ENCODE results near the gene ATG5.

ATG5 gene

DNA sequence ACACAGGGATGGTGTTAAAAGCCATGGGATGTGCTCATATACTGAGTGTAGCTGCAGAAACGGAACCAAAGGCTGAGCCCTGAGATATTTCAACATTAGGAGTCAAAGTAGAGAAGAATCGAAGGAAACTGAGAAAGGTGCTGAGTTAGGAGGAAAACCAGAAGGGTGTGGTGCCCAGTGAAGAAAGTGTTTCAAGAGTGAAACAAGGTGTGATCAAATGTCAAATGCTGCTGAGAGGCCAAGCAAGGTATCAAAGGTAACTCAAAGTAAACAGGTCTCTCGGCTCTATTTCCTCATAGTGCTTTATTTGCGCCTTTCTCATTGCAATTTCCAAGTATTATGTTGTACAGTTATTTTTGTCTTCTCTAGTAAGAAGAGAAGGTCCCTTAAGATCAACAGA, 145.4 kb downstream of the ATG5 start:
- no peak for DNase-seq (ENCODE audit: low read depth)

DNA sequence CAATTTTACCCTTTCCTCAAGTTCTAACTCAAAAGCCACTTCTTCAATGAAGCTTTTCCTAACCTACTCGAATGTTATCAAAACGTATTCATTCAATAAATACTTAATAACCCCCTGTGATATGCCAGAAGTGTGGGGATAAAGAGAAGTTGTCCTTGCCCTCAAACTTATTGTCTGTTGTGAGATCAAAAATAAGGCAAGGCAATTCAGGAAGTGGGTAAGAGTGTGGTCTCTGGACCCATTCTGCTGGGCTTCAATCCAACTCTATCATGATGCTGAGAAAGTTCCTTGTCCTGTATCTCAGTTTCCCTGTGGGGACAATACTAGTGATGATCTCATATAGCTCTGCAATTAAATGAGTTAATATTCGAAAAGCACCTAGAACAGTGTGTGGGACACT, 146.7 kb downstream of the ATG5 start:
- DNase-seq (ENCODE audit: low read depth) = no peak

DNA sequence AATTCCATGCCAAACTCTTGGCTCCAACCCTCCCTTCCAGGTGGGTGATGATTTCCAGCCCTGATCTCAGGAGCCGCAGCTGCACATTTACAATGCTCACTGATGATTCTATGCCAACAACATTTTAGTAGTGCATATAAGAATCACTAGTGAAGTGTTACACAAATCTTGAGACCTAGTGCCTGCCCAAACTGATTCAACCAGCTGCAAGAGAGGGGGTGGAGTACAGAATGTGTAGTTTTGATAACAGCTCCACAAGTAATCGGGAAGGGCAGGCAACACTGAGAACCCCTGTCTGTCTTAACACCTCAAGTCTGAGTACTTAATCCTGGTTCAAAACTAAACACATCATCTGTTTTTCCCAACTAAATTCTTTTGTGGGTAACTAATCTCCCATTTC, 147.8 kb downstream of the ATG5 start:
- DNase-seq (ENCODE audit: low read depth) = no peak

DNA sequence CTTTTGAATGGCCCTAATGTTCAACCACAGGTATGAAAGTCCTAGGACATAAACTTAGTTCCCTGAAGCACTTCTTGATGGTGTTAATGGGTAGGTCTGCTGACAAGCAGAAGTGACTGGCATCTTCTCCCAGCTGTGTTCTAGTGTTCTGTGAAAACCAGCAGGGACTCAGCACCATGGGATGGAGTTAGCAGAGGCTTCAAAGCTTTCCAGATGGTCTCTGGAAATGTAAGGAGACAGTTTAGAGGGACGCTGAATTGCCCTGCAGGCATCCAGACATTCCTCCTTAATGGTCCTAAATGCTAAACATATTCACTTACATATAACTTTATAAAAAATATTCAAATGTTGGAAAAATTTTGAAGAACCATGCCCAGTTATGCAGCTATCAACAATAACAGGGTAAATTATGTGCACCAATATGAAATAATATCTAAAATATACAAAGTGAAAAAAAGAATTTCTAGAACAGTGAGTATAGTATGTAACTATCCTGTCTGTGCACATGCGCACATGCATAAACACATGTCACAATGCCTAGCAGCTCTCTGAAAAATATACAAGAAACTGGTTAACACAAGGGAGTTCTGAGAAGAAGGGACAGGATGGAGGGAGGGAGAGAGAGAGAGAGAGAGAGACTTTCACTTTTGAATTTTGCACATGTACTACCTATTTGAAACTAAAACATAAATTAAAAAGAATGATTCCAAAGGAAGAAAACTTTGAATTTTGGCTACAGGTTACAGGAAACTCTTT, 152.3 kb downstream of the ATG5 start:
- no peak for DNase-seq (ENCODE audit: low read depth)

DNA sequence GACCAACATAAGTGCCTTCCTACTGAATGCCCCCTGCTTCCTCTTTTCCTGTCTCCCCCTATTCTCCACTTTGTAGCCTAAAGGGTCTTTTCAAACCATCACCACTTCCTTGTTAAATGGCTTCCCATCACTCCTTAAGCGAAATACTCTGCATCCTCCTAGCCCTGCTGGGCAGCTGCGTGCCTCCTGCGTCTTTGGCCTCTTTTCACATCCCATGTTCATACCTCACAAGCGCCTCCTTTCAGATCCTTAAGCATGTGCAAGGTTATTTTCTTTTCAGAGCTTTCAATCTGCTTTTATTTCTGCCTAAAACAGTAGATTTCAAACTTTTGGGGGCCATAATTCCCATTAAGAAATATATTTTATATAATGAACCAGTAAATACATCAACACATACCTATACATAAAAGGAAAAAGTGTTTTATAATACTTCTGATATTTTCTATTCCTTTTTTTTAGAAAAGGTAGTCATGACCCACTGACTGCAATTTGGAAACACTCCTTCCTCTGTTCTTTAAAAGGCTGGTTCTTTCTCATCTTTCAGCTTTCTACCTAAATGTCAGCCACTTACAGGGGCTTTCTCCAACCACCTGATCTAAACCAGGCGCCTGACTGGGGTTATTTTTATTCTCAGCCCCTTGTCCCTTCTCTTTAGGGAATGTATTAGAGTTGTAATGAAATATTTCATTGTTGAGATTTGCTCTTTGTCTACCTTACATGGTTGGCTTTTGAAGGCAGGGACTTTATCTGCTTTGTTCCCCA, 155.3 kb downstream of the ATG5 start:
- DNase-seq (ENCODE audit: low read depth) = no peak

DNA sequence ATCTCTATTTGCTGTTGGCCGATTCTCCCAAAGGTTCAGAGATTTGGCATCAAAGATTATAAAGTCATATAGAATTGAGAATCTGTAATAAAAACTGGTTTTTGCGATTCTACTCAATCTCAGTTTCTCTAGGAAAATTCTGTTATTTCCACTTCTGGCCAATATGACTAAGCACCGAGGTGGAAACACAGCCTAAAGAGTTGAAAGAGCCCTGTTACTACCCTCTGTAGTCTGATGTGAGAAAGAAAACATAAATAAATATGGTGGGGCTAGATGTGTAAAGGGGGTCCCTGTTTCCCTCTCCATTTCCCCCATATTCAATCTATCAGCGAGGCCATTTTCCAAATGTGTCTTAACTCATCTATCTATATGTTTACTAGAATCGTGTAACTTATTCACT, 156.0 kb downstream of the ATG5 start:
- DNase-seq (ENCODE audit: low read depth) = no peak

DNA sequence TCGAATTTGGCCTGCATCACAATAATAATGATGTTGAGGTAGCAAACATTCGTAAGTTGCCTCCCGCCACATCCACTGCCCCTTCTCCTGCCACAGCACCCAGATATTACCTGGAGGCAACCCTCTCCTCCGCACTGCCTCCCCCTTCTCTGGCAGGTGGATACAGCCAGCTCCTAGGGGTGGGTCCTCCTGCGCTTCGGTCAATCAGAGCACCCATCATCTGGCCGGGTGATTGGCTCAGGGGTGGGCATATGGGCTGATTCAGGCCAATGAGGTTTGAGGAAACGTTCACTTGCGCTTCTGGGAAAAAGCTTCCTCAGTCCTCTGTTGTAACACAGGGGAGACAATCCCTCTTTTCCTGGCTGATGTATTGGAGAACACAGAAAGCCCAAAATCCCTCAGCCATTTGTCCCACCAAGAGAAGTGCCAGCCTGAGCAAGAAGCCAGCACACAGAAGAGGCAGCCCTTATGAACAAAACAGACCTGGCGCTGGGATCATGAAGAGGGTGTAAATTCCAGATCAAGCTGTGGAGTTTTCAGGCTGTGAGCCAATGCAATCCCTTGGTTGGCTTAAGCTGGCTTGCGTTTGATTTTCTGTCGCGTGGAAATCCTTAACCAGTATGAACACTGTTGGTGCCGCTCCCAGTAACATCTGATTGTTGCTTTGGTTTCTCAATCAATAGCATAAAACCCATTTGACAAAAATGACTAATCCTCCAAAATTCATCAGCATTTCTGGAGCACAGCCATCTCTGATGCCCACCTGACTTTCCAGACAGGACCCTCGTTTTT, 157.3 kb downstream of the ATG5 start:
- DNase-seq (ENCODE audit: low read depth) = no peak

DNA sequence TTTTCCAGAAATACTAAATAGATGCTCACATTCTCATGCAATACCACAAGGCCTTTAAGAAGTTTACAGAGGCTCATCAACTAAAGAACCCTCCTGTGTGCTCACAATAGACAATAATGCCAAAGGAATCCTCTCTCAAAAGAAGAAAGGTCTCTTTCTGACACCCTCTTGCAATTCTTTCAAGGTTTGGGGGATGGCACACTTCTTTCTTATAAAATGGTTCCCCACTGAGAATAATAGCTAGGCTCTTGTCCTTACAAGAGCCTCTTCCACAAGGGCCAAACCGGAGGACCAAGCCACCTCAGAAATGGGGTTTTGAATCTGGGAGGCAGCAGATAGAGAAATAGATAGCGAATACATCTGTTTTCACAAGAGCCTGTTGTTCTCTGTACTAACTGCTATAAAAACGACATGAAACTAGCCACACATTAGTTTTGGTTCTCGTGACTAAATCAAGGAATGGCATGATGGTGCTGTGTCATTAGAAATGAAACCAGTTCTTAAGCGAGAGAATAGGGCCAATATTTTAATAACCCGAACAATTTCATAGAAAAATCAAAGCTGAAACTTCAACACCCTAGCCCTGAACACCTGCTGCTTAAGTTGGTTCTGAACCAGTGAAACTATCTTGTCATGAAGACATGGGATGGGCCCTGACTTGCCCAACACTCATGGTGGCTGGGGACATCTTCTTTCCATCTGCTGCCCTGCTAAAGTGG, 158.3 kb downstream of the ATG5 start:
- DNase-seq (ENCODE audit: low read depth) = no peak

DNA sequence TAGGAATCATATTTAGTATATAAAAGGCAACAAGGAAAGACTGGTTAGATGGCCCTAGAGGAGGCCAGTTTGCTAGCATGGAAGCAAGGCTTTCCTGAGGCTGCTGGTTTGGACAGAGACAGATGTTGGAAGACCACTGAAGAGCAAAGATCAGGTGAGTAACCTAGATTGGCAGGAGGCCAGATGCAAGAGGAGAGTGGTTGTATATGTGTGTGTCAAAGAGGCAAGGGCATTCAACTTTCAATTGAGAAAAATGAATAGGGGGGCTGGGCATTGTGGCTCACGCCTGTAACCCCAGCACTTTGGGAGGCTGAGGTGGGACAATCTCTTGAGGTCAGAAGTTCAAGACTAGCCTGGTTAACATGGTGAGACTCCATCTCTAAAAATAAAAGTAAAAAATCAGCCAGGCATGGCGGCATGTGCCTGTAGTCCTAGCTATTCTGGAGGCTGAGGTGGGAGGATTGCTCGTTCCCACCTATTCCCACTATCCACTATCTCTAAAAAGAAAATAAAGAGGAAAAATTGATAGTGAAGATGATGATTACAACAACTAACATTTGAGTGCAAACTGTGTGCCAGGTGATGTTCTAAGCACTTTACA, 159.6 kb downstream of the ATG5 start:
- DNase-seq (ENCODE audit: low read depth) = no peak

DNA sequence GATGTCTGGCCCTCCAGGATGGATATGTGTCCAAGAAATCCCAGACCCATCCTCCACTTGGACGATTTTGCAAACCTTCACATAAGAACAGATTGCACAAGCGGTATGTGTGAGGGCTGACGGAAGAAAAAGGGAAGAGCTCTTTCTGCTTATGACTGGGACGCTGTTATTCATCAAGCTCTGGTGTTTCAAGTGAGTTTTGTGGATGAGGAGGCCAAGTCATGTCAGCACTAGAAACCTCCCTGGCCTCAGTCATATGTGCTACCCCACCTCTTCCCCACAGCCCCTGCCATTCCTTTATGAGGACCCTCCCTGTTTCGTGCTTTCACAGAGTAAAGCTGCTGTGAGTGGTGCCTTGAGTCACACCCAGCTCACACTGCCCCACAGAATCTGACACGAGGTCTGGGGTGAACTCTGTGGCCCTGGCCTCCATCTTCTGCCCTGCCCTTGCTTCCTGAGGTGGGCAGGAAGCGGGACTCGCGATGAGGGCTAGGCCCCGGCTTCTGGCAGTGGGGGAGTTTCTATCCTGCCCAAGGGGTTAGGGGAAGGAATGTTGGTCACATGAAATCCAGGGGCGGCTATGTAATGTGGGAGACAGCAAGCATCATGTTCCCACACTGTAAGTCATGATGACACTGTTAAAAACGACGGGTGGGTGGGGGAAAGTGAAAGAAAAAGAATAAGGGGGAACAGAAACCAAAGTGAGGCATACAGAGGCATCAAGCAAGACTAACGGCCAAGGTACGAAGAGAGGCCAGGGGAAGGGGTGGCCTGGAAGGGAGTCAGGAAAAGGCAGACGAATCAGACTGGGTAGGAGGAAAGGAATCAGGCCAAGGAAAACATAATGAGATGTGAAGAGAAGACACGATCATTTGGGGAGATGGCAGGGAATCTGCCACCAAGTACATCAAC, 161.3 kb downstream of the ATG5 start:
- peak; percentile 81 for DNase-seq (ENCODE audit: low read depth)

DNA sequence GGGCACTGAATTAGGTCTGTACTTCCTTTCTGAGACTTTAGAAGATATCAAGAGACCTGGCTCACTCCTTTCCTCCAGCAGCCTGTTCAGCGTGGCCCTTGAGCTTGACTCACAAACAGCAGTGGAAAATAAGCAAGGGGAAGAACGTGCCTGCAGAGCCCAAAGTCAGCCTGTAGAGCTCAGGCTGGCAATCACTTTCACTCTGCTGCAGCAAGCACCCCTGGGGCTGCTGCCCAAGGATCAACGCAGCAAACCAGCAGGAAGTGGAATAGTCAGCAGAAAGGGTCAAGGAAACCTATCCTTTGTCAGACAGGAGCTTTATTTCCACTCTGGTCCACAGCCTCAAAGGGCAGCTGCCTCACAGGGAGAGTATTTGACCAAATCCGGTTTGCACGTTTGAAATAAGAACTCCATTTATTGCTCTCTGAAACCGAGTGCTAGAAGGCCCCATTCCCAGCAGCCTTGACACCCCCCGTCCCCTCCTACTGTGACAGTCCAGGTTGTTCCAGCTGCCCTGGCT, 162.1 kb downstream of the ATG5 start:
- DNase-seq (ENCODE audit: low read depth) = peak; percentile 47

DNA sequence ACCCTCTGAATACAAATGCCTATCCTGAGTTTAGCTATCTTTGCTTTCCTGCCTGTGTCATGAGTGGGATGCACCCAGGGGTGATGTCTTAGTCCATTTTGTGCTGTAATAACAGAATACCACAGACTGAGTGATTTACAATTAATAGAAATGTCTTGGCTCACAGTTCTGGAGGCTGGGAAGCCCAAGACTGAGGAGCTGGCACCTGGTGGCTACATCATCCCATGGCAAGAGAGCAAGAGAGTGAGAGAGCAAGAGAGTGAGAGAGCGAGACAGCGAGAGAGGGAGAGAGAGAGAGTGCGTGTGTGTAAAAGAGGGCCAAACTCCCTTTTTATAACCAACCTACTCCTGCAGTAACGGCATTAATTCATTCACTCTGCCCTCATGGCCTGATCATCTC, 162.6 kb downstream of the ATG5 start:
- DNase-seq (ENCODE audit: low read depth) = peak; percentile 27

DNA sequence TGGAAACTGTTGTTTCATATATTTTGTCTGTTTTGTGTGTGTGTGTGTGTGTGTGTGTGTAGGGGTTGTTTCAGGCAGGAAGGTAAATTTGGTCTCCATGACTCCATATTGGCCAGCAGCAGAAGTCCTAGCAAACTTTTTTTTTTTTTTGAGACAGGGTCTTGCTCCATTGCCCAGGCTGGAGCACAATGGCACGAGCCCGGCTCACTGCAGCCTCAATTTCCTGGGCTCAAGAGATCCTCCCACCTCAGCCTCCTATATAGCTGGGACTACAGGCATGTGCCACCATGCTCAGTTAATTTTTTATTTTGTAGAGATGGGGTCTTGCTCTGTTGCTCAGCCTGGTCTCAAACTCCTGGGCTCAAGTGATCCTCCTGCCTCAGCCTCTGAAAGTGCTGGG, 163.7 kb downstream of the ATG5 start:
- DNase-seq (ENCODE audit: low read depth) = no peak

DNA sequence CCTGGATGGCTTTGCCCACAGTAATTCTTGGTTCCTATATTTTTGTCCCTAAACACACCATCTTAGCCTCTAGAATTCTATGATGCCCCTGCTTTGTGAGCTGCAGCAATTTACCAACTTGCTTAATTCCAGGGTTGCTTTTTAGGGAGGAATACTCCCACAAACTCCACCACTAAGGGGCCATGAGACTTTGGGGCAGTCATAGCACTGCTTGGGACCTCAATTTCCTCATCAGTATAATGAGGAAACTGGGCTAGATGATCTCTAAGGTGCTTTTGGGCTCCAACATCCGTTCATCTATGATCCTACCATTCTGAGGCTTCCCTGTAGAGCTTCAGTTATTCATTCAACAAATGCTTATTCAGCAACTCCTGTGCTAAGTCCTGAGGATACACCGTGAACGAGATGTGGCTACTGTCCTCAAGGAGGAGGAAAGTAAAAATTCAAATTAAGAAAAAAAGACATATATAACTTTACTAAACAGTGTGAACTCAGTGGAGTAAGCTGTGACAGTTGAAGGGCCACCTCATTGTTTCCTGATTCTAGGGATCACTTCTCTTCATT, 164.2 kb downstream of the ATG5 start:
- DNase-seq (ENCODE audit: low read depth) = no peak

DNA sequence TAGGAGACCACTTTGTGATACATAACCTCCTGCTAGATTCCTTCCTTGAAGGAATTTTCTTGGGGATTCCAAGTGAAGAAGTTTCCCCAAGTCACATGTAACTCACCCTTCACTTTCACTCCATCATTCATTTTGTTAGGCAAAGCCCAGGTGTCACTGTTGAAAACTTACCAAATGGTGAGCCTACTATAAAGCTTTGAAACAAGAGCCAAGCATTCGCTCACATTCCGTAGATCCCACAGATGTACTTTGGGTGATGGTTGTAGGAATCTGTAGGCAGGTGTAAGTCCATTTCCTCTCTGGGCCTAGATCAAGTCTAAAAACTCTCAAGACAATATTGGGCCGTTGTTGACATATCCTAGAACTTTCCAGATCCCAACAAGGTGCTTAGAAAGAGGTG, 165.4 kb downstream of the ATG5 start:
- no peak for DNase-seq (ENCODE audit: low read depth)

DNA sequence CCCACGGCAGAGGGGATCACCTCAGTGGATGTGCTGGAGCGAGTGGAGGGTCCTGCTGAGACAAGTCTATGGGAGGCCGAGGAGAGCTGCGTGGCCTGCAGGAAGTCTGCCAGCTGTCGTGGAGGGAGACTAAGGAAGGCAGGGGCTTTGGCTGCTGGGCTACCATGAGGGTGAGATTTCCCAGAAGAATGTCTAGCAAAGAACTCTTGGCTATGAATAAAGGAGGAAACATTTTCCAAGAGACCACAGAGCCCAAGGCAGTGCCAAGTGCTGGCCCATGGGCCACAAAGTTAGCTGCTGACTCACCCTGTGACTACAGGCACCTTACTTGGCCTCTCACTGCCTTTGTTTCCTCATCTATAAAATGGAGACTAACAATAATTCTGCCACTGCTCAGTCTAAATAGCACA, 166.0 kb downstream of the ATG5 start:
- peak; percentile 93 for DNase-seq (ENCODE audit: low read depth)

DNA sequence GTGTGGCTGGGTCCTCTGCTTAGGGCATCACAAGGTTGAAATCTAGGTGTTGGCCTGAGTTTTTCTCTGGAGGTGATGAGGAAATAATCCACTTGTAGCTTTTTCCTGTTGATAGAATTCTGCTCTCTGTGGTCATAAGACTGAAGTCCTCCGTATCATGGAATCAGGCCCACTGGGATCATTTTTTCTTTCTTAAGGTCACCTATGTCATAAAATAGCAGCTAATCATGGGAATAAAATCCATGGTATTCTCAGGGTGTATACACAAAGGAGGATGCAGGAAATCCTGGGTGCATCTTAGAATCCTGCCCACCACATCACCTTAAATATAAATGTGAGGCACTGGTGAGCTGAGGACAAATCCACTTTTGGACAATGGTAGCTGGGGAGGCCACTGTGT, 166.7 kb downstream of the ATG5 start:
- no peak for DNase-seq (ENCODE audit: low read depth)

DNA sequence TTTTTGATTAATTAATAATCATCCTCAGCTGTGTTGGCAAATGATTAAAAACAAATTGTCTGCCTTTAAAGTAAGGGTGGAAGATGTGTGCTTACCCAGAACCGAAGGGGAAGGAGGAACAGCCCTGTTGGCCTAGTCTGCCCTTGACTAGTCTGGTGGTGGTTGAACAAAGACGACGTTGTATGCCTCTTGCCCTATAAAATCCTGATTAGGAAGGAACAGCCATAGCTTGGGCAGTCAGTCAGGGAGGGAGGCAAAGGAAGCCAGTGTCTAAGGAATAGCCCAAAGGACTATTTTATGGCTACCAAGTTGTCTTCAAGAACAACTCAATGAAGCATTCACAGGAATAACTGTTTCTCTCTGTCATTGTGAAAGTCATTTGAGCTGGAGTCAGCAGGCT, 168.7 kb downstream of the ATG5 start:
- DNase-seq (ENCODE audit: low read depth) = no peak

DNA sequence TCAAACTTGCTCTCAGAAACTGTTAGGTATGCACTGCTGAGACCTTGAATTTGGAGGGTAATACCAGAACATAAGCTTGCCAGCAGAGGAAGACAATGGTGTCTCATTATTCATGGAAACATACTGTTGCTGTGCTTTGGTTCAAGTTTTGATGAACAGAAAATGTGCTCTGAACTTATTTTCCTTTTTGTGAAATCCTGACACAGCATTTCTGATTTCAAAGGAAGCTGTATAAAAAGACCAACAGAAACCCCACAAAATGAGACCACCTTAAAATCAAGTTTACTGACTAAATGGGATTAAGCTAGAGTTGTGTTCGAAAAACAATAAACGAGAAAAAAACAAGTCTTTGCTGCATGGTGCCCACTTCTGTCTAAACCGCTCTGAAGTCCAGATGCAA, 169.1 kb downstream of the ATG5 start:
- no peak for DNase-seq (ENCODE audit: low read depth)

DNA sequence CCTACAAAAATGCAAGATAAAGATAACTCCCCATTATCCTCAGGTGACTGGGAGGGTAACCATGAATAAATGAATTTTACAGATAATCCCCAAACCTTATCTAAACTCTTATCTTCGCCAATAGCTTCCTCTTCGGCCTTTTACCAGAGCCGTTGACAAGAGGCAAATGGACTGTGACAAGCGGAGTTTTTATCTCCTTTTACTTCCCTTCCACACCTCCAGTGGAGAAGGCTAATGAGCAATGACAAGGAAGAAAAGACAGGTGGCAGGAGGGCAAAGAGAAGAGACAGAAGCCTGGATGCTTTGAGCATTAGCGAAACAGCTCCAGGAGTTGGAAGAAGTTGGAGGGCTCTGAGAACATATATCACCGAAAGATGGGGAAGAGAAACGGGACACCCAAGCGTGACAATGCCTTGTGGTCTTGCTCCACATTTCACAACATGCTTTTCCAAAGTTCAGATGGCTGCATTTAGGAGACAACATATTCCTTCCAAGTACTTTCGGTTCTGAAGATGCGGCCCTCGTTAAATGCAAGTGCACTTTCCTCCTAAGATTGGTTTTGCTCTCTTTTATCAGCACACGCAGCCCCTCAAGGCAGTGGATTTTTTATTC, 170.2 kb downstream of the ATG5 start:
- DNase-seq (ENCODE audit: low read depth) = peak; percentile 64
